ENCODE measurements around the gene RAB37. TPM values are rescaled to one million over a fixed set of nuclear protein-coding genes. Genes with fewer than 3 reads are reported as not detected.

The RAB37 gene
- total and polyA plus RNA-seq, 2 of the 13 experiments (the other 11 are each of a cell fraction or from before 2014, with no cell fraction given), result 0.91 to 3.7 TPM

DNA sequence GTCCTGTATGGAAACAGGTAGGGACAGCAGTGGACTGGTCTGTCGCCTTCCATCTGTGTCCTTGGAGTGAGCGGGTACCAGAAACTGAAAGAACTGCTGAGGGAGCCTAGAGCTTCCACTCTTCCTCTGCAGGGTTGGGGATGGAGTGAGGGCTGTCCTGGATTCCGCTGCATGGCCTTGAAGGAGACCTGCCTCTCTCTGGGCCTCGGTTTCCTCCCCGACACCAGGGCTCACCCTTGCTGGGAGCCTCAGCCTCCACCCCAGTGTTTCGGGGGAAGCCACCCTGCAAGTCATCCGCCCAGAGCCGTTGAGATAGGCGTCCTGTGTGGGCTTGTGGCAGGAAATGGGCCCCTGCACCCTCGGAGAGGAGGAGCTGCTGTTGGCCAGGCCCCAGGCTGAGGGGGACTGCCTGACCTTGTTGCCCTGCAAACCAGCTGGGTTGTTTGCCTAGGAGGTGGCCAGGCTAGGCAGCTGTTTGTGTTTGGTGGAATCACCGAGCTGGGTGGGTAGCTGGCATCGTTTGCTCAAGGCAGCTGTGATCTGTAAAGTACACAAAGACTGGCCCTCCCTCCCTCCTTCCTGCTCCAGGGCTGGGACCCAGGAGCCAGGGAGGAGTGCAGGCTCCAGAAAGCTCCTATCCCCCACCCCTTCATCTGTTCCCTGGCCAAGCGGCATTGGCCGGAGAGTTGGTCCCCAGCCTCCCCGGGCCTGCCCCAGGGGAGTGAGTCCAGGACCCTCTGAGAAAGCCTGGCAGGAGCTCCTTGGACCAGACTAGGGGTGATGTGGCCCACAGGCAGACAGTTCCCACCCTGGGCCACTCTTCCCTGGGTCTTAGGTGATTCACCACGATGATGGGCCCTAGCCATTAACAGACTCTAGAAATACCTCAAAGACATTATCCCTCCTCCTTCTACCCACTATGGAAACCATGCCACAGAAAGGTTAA lies 1.3 kb downstream of the RAB37 start (continued):
- TF ChIP-seq FOXM1 (CRISPR knock-in tag; IDR thresholded peaks at IDR 0.05) (no peak), RXRA (CRISPR knock-in tag; IDR thresholded peaks at IDR 0.05) (peak; percentile 84), PCBP2 (optimal IDR thresholded peaks at IDR 0.05; ENCODE audit: low read depth, low read length, poor library complexity, severe bottlenecking) (no peak), ZNF121 (CRISPR knock-in tag; IDR thresholded peaks at IDR 0.05) (no peak), ELF1 (CRISPR knock-in tag; IDR thresholded peaks at IDR 0.05) (0 out of 2 replicates have a peak, but pooled peaks have one; percentile 14), ZNF33A (CRISPR knock-in tag; IDR thresholded peaks at IDR 0.05; ENCODE audit: borderline replicate concordance) (no peak), FOXJ3 (CRISPR knock-in tag; IDR thresholded peaks at IDR 0.05; ENCODE audit: borderline replicate concordance) (peak; percentile 61; the same call in 1 of the 2 replicates), ZNF235 (CRISPR knock-in tag; IDR thresholded peaks at IDR 0.05; ENCODE audit: borderline replicate concordance) (no peak), ZBTB46 (CRISPR knock-in tag; IDR thresholded peaks at IDR 0.05; ENCODE audit: borderline replicate concordance) (no peak), WIZ (CRISPR knock-in tag; IDR thresholded peaks at IDR 0.05) (no peak), ZNF580 (CRISPR knock-in tag; IDR thresholded peaks at IDR 0.05; ENCODE audit: borderline replicate concordance, low read depth) (peak; percentile 54; the same call in 1 of the 2 replicates), RFX3 (CRISPR knock-in tag; IDR thresholded peaks at IDR 0.05) (0 out of 2 replicates have a peak, but pooled peaks have one; percentile 36), CC2D1A (CRISPR knock-in tag; IDR thresholded peaks at IDR 0.05) (no peak), JDP2 (CRISPR knock-in tag; IDR thresholded peaks at IDR 0.05; ENCODE audit: borderline replicate concordance) (no peak), ZNF232 (CRISPR knock-in tag; IDR thresholded peaks at IDR 0.05; ENCODE audit: borderline replicate concordance) (no peak), NR3C1 (CRISPR knock-in tag; IDR thresholded peaks at IDR 0.05) (no peak), TRIM22 (IDR thresholded peaks at IDR 0.05) (no peak), TCF7L2 (IDR thresholded peaks at IDR 0.05; ENCODE audit: low read depth, low read length) (no peak), FOXA3 (CRISPR knock-in tag; IDR thresholded peaks at IDR 0.05) (peak; percentile 95), ZSCAN22 (CRISPR knock-in tag; IDR thresholded peaks at IDR 0.05) (no peak), POLR2AphosphoS5 (IDR thresholded peaks at IDR 0.05; ENCODE audit: low read depth, low read length) (no peak), HOXA5 (CRISPR knock-in tag; IDR thresholded peaks at IDR 0.05) (no peak)
- TF ChIP-seq, protein P1, sequence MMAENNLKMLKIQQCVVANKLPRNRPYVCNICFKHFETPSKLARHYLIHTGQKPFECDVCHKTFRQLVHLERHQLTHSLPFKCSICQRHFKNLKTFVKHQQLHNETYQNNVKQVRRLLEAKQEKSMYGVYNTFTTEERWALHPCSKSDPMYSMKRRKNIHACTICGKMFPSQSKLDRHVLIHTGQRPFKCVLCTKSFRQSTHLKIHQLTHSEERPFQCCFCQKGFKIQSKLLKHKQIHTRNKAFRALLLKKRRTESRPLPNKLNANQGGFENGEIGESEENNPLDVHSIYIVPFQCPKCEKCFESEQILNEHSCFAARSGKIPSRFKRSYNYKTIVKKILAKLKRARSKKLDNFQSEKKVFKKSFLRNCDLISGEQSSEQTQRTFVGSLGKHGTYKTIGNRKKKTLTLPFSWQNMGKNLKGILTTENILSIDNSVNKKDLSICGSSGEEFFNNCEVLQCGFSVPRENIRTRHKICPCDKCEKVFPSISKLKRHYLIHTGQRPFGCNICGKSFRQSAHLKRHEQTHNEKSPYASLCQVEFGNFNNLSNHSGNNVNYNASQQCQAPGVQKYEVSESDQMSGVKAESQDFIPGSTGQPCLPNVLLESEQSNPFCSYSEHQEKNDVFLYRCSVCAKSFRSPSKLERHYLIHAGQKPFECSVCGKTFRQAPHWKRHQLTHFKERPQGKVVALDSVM (CRISPR knock-in tag; IDR thresholded peaks at IDR 0.05), result no peak; the same call in 1 of the 2 replicates

Measured in HepG2 (cell line).